GM12878 (cell line): Measurements from ENCODE around the gene CUEDC1. TPM values are rescaled to one million over a fixed set of nuclear protein-coding genes. Genes with fewer than 3 reads are reported as not detected.

ENCODE experiments used
- ATAC-seq: fragments of 200-7000 bp; cut with Tn5 transposase; 3 replicates; pipeline ENCODE4 v1.9.1; 2020; ENCODE audit warnings: mild to moderate bottlenecking, moderate library complexity
- BruUV-seq: library from RNA; stranded (reverse); fragments of 400-500 nt; replicated peaks from 2 replicates; lab custom pipeline; 2021; lab: Mats Ljungman, UMichigan
- CTCF ChIA-PET: fragments of 300-600 bp; sonication (Branson Sonifier 250); formaldehyde crosslinking; extraction: SDS; loops from one replicate; lab custom pipeline; 2021; ENCODE audit warnings: inconsistent platforms; lab: Yijun Ruan, JAX
- POLR2A ChIA-PET: fragments of 350-600 bp; formaldehyde crosslinking; extraction: SDS; loops from one replicate; lab custom pipeline; 2021; ENCODE audit warnings: inconsistent platforms; lab: Charles Lee
- RAD21 ChIA-PET: fragments of 300-600 bp; sonication (Branson Sonifier 250); formaldehyde crosslinking; loops from one replicate; lab custom pipeline; 2023; ENCODE audit warnings: antibody characterized with exemption; ENCODE audit not compliant: unreplicated experiment; lab: Charles Lee
- SMC1A ChIA-PET: fragments of 300-600 bp; sonication (Branson Sonifier 250); formaldehyde crosslinking; loops from one replicate; lab custom pipeline; 2023; ENCODE audit not compliant: unreplicated experiment, uncharacterized antibody; lab: Charles Lee
- DNase-seq: peaks from one replicate; pipeline ENCODE4 v3.0.0-alpha.2; 2011; ENCODE audit warnings: low read depth, low spot score
- FAIRE-seq: peaks from 3 replicates; lab custom pipeline; 2011; peaks lifted over from hg19 to GRCh38; lab: Jason Lieb, UNC
- H2AFZ ChIP-seq: 2 replicates; pipeline ENCODE4 v1.6.0; 2011; ENCODE audit warnings: low read depth, low read length, control low read depth; ENCODE audit not compliant: control insufficient read depth
- H3K27ac ChIP-seq: 2 replicates; pipeline ENCODE4 v1.5.1; 2011; ENCODE audit warnings: control low read depth; ENCODE audit not compliant: control insufficient read depth, insufficient read depth
- H3K27me3 ChIP-seq, 2 experiments: replicated peaks in 1 of 2; 2 replicates each; pipeline versions ENCODE4 v1.6.0 to v1.6.1; 2011; ENCODE audit warnings: low read length in 1 of 2; ENCODE audit not compliant: control insufficient read depth in 2 of 2, insufficient read depth in 2 of 2
- H3K36me3 ChIP-seq, 2 experiments: 2 replicates each; pipeline ENCODE4 v1.5.1; 2011; ENCODE audit warnings: low read length in 1 of 2; ENCODE audit not compliant: control insufficient read depth in 2 of 2, insufficient read depth in 2 of 2
- H3K4me1 ChIP-seq: 2 replicates; pipeline ENCODE4 v1.6.1; 2011; ENCODE audit warnings: mild to moderate bottlenecking, low read length, moderate library complexity, mixed read lengths; ENCODE audit not compliant: control insufficient read depth, insufficient read depth
- H3K4me2 ChIP-seq: 2 replicates; pipeline ENCODE4 v1.6.0; 2011; ENCODE audit warnings: control low read depth; ENCODE audit not compliant: control insufficient read depth, insufficient read depth
- H3K4me3 ChIP-seq: fragments of 200-600 bp; sonication (generic); 2 replicates; pipeline ENCODE4 v1.5.1; 2016
- H3K79me2 ChIP-seq: 2 replicates; pipeline ENCODE4 v1.6.0; 2011; ENCODE audit warnings: low read length; ENCODE audit not compliant: control insufficient read depth, insufficient read depth
- H3K9ac ChIP-seq: 2 replicates; pipeline ENCODE4 v1.8.0; 2011; ENCODE audit warnings: low read length, control low read depth, mixed read lengths; ENCODE audit not compliant: control insufficient read depth, insufficient read depth
- H3K9me3 ChIP-seq: replicated peaks from 3 replicates; pipeline ENCODE4 v1.5.1; 2011; ENCODE audit warnings: mild to moderate bottlenecking, low read length; ENCODE audit not compliant: control insufficient read depth, insufficient read depth
- H4K20me1 ChIP-seq: 2 replicates; pipeline ENCODE4 v1.6.0; 2011; ENCODE audit not compliant: control insufficient read depth, insufficient read depth
- CREB1 ChIP-seq: IDR thresholded peaks from 2 replicates; pipeline ENCODE4 v1.6.1; 2012; ENCODE audit warnings: low read depth, mild to moderate bottlenecking, inconsistent platforms
- GABPA ChIP-seq: IDR thresholded peaks from 2 replicates; pipeline ENCODE4 v1.6.1; 2014; ENCODE audit warnings: antibody characterized with exemption, low read depth, mild to moderate bottlenecking, inconsistent platforms
- NFIC ChIP-seq: IDR thresholded peaks from 2 replicates; pipeline ENCODE4 v1.6.1; 2012; ENCODE audit warnings: low read depth, mild to moderate bottlenecking, inconsistent platforms, low read length, moderate library complexity
- NR2F1 ChIP-seq: fragments of 450-650 bp; conservative IDR thresholded peaks from 2 replicates; pipeline ENCODE4 v1.6.1; 2017; ENCODE audit warnings: mild to moderate bottlenecking
- PAX8 ChIP-seq: fragments of 450-650 bp; IDR thresholded peaks from 2 replicates; pipeline ENCODE4 v1.6.1; 2017; ENCODE audit warnings: mild to moderate bottlenecking, moderate library complexity
- POLR2AphosphoS5 ChIP-seq: IDR thresholded peaks from 2 replicates; pipeline ENCODE4 v1.6.1; 2011; ENCODE audit warnings: mild to moderate bottlenecking, low read length, inconsistent platforms
- SIN3A ChIP-seq: IDR thresholded peaks from 2 replicates; pipeline ENCODE4 v1.6.1; 2012; ENCODE audit warnings: low read depth, low read length, improper control_type of control experiment
- WGBS: methylation state at CpG from one replicate; pipeline ENCODE4 v1.1.6; 2016; ENCODE audit warnings: low lambda C conversion rate; ENCODE audit not compliant: insufficient replicate concordance, insufficient coverage; ENCODE audit errors: missing lambda C conversion rate; 5-methylcytosine and 5-hydroxymethylcytosine counted together
- in situ Hi-C: fragments of 300-500 bp; cut with MboI; formaldehyde crosslinking; loops from 9 replicates; pipeline ENCODE4 v1.14.3; 2018; ENCODE audit warnings: mixed read lengths
- intact Hi-C: fragments of 100-400 bp; cut with micrococcal nuclease; formaldehyde crosslinking; loops from one replicate; pipeline ENCODE4 v1.14.2; 2022; ENCODE audit not compliant: unreplicated experiment
- polyA plus RNA-seq, 11 experiments: library from polyadenylated mRNA; depleted of rRNA in 4 of 11; unstranded in 6 of 11; stranded (reverse) in 5 of 11; fragments of >200 nt; fragmentation: Nextera tagmentation in 4 of 11; fragmentation: Illumina TruSeq in 1 of 11; extraction: Ambion mirVana in 4 of 11; extraction: Trizol in 1 of 11; gene quantifications; 1 replicate in 1 of 11; 2 replicates in 10 of 11; pipeline versions ENCODE4 v1.2.1 to v1.2.3, GENCODE V29; 2011 to 2016; ENCODE audit warnings: inconsistent platforms in 2 of 11, missing spikeins in 2 of 11, low read depth in 1 of 11
- total RNA-seq, 4 experiments: library from RNA; depleted of rRNA in 3 of 4; stranded (reverse); fragments of >200 nt in 3 of 4; fragmentation: Illumina TruSeq in 1 of 4; extraction: Trizol in 1 of 4; gene quantifications; 2 replicates each; pipeline versions ENCODE4 v1.2.1 to v1.2.3, GENCODE V29; 2013 to 2021
- TF ChIP-seq, protein P1 (sequence below): fragments of 450-650 bp; IDR thresholded peaks from 2 replicates; pipeline ENCODE4 v1.6.1; 2017; ENCODE audit warnings: borderline replicate concordance
- TF ChIP-seq, protein P2 (sequence below): fragments of 450-650 bp; formaldehyde crosslinking; IDR thresholded peaks from 2 replicates; pipeline ENCODE4 v1.4.0; 2020; ENCODE audit warnings: mild to moderate bottlenecking, moderate library complexity
- TF ChIP-seq, protein P3 (sequence below): IDR thresholded peaks from 2 replicates; pipeline ENCODE4 v1.6.1; 2011; ENCODE audit warnings: low read depth, mild to moderate bottlenecking, low read length, moderate library complexity, borderline replicate concordance; ENCODE audit errors: extremely low read depth
- TF ChIP-seq, protein P4 (sequence below): IDR thresholded peaks from 2 replicates; pipeline ENCODE4 v1.6.1; 2012; ENCODE audit warnings: improper control_type of control experiment, low read depth, low read length; ENCODE audit not compliant: insufficient replicate concordance

CUEDC1 gene
- total and polyA plus RNA-seq, 10 of the 15 experiments (the other 5 are each of a cell fraction or from before 2014, with no cell fraction given) = 0.24 to 7.4 (median 1.8) TPM

DNA sequence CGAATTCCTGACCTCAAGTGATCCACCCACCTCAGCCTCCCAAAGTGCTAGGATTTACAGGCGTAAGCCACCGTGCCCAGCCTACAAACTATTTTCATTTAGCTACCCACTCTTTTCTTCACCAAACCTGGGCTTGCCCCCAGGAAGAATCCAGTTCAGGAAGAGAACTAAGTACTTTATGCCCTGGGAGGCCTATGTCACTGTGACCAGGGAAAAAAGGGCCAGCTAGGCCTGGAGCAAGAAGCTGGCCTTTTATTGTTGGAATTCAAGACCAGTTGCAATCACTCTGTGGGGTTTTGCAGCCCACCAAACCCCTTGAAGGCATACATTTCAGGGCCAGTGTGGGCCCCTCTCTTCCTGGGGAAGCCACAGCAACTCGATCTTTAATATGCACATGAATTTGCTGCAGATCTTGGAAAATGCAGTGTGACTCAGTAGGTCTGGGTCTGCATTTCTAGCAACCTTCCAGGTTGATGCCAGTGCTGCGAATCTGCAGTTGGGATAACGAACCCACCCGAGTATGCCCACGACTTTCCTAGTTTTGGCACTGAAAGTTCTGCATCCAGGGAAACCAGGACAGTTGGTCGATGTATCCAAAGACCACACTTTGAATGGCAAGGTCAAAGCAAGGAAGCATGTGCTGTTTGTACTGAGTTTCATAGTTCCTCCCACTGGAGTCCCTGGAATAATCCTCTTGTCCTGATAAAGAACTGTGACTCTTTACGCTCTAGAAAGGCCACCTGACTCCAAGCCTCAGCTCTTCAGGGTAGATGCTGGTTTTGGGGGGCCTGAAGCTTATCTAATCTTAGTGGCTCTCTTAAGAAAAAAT lies 98.2 kb downstream of the CUEDC1 start:
- BruUV-seq = no TSS peak
- TF ChIP-seq PAX8 (no peak), NFIC (no peak), GABPA (no peak), NR2F1 (no peak), SIN3A (no peak), POLR2AphosphoS5 (no peak), CREB1 (no peak)
- TF ChIP-seq, protein P1, sequence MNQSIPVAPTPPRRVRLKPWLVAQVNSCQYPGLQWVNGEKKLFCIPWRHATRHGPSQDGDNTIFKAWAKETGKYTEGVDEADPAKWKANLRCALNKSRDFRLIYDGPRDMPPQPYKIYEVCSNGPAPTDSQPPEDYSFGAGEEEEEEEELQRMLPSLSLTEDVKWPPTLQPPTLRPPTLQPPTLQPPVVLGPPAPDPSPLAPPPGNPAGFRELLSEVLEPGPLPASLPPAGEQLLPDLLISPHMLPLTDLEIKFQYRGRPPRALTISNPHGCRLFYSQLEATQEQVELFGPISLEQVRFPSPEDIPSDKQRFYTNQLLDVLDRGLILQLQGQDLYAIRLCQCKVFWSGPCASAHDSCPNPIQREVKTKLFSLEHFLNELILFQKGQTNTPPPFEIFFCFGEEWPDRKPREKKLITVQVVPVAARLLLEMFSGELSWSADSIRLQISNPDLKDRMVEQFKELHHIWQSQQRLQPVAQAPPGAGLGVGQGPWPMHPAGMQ = no peak
- TF ChIP-seq, protein P2, sequence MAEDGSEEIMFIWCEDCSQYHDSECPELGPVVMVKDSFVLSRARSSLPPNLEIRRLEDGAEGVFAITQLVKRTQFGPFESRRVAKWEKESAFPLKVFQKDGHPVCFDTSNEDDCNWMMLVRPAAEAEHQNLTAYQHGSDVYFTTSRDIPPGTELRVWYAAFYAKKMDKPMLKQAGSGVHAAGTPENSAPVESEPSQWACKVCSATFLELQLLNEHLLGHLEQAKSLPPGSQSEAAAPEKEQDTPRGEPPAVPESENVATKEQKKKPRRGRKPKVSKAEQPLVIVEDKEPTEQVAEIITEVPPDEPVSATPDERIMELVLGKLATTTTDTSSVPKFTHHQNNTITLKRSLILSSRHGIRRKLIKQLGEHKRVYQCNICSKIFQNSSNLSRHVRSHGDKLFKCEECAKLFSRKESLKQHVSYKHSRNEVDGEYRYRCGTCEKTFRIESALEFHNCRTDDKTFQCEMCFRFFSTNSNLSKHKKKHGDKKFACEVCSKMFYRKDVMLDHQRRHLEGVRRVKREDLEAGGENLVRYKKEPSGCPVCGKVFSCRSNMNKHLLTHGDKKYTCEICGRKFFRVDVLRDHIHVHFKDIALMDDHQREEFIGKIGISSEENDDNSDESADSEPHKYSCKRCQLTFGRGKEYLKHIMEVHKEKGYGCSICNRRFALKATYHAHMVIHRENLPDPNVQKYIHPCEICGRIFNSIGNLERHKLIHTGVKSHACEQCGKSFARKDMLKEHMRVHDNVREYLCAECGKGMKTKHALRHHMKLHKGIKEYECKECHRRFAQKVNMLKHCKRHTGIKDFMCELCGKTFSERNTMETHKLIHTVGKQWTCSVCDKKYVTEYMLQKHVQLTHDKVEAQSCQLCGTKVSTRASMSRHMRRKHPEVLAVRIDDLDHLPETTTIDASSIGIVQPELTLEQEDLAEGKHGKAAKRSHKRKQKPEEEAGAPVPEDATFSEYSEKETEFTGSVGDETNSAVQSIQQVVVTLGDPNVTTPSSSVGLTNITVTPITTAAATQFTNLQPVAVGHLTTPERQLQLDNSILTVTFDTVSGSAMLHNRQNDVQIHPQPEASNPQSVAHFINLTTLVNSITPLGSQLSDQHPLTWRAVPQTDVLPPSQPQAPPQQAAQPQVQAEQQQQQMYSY (CRISPR knock-in tag) = no peak
- TF ChIP-seq, protein P3, sequence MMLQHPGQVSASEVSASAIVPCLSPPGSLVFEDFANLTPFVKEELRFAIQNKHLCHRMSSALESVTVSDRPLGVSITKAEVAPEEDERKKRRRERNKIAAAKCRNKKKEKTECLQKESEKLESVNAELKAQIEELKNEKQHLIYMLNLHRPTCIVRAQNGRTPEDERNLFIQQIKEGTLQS = no peak
- TF ChIP-seq, protein P4, sequence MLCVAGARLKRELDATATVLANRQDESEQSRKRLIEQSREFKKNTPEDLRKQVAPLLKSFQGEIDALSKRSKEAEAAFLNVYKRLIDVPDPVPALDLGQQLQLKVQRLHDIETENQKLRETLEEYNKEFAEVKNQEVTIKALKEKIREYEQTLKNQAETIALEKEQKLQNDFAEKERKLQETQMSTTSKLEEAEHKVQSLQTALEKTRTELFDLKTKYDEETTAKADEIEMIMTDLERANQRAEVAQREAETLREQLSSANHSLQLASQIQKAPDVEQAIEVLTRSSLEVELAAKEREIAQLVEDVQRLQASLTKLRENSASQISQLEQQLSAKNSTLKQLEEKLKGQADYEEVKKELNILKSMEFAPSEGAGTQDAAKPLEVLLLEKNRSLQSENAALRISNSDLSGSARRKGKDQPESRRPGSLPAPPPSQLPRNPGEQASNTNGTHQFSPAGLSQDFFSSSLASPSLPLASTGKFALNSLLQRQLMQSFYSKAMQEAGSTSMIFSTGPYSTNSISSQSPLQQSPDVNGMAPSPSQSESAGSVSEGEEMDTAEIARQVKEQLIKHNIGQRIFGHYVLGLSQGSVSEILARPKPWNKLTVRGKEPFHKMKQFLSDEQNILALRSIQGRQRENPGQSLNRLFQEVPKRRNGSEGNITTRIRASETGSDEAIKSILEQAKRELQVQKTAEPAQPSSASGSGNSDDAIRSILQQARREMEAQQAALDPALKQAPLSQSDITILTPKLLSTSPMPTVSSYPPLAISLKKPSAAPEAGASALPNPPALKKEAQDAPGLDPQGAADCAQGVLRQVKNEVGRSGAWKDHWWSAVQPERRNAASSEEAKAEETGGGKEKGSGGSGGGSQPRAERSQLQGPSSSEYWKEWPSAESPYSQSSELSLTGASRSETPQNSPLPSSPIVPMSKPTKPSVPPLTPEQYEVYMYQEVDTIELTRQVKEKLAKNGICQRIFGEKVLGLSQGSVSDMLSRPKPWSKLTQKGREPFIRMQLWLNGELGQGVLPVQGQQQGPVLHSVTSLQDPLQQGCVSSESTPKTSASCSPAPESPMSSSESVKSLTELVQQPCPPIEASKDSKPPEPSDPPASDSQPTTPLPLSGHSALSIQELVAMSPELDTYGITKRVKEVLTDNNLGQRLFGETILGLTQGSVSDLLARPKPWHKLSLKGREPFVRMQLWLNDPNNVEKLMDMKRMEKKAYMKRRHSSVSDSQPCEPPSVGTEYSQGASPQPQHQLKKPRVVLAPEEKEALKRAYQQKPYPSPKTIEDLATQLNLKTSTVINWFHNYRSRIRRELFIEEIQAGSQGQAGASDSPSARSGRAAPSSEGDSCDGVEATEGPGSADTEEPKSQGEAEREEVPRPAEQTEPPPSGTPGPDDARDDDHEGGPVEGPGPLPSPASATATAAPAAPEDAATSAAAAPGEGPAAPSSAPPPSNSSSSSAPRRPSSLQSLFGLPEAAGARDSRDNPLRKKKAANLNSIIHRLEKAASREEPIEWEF = no peak

More for the DNA sequence above, 98.2 kb downstream of the CUEDC1 start:
- no peak overlapping the region for H2AFZ ChIP-seq
- no peak for FAIRE-seq
- H3K36me3 ChIP-seq = no peaks in the 10 kb centered on the region
- no peaks in the 10 kb centered on the region for H4K20me1 ChIP-seq
- POLR2A ChIA-PET = interaction anchor here (0.6 to 1.1 kb wide), 2 partner anchors 28 to 129 kb away, joined by 3 to 5 read pairs; no protein-coding TSS in a partner anchor
- H3K9me3 ChIP-seq = no peaks in the 10 kb centered on the region
- in situ Hi-C loops (no loop called here), intact Hi-C loops (loop anchor here (5.0 to 10.0 kb wide), 2 partner anchors 35 to 228 kb away; partner anchors contain the start of gene DYNLL2)
- SMC1A ChIA-PET = interaction anchor here (0.8 to 14.5 kb wide), 13 partner anchors 12 to 255 kb away, joined by 3 to 341 read pairs (median 3); partner anchors contain the start of gene SRSF1
- ATAC-seq = no peak
- H3K79me2 ChIP-seq = no peaks in the 10 kb centered on the region
- H3K4me2 ChIP-seq = no peak overlapping the region
- H3K27ac ChIP-seq = no peak overlapping the region
- H3K4me3 ChIP-seq = no peak overlapping the region
- DNase-seq = no peak
- no peaks in the 10 kb centered on the region; a peak in 2 of 4 replicates for H3K27me3 ChIP-seq
- H3K4me1 ChIP-seq = peaks cover 3% of the 10 kb centered on the region; the same call in 1 of the 2 replicates
- WGBS = 62% methylated on average over 10 of the region's 10 CpGs
- CTCF ChIA-PET = interaction anchor here (0.6 to 18.2 kb wide), 27 partner anchors 10 to 401 kb away, joined by 3 to 708 read pairs (median 4); partner anchors contain the start of gene SRSF1
- H3K9ac ChIP-seq = no peak overlapping the region
- RAD21 ChIA-PET = interaction anchor here (0.7 to 10.0 kb wide), 6 partner anchors 22 to 256 kb away, joined by 3 to 239 read pairs (median 4); no protein-coding TSS in a partner anchor
